OCI-LY3 (cell line): ENCODE results near the gene IQCE.

Experiments
- H2AFZ ChIP-seq: fragments of 200-600, 300-600 bp; shearing (Covaris generic); 2 replicates; pipeline ENCODE4 v1.6.0; 2014; ENCODE audit warnings: antibody characterized with exemption, low read depth, low read length
- H3K27ac ChIP-seq: fragments of 200-600, 300-600 bp; sonication (generic); 2 replicates; pipeline ENCODE4 v1.5.1; 2014; ENCODE audit warnings: mild to moderate bottlenecking, low read length, moderate library complexity, mixed read lengths
- H3K27me3 ChIP-seq: fragments of 200-600, 300-600 bp; sonication (generic); 2 replicates; pipeline ENCODE4 v1.6.1; 2014; ENCODE audit warnings: low read depth, low read length, mixed read lengths
- H3K36me3 ChIP-seq: fragments of 200-600, 300-600 bp; sonication (generic); replicated peaks from 2 replicates; pipeline ENCODE3; 2014; ENCODE audit warnings: low read depth, low read length, mixed read lengths
- H3K4me1 ChIP-seq: fragments of 300-600, 200-600 bp; sonication (generic); 2 replicates; pipeline ENCODE4 v1.6.1; 2014; ENCODE audit warnings: low read length, mixed read lengths
- H3K4me2 ChIP-seq: fragments of 200-600, 300-600 bp; sonication (generic); 2 replicates; pipeline ENCODE4 v1.6.1; 2014; ENCODE audit warnings: low read length, mixed read lengths
- H3K4me3 ChIP-seq: fragments of 300-600, 200-600 bp; sonication (generic); 2 replicates; pipeline ENCODE4 v1.5.1; 2014; ENCODE audit warnings: antibody characterized with exemption, mild to moderate bottlenecking, low read length, moderate library complexity
- H3K79me2 ChIP-seq: fragments of 300-600, 200-600 bp; shearing (Covaris generic); 2 replicates; pipeline ENCODE4 v1.6.1; 2014; ENCODE audit warnings: mild to moderate bottlenecking, low read length, mixed read lengths
- H3K9ac ChIP-seq: fragments of 300-600, 200-600 bp; shearing (Covaris generic); 2 replicates; pipeline ENCODE4 v1.6.0; 2014; ENCODE audit warnings: mild to moderate bottlenecking, low read length, moderate library complexity
- H3K9me3 ChIP-seq: fragments of 200-600, 300-600 bp; shearing (Covaris generic); 2 replicates; pipeline ENCODE4 v1.6.1; 2014; ENCODE audit warnings: low read length, mixed read lengths; ENCODE audit not compliant: insufficient read depth
- H4K20me1 ChIP-seq: fragments of 200-600, 300-600 bp; sonication (generic); 2 replicates; pipeline ENCODE4 v1.6.1; 2016; ENCODE audit warnings: low read length, mixed read lengths; ENCODE audit not compliant: insufficient read depth
- CTCF ChIP-seq: fragments of 200-600, 300-600 bp; sonication (generic); IDR thresholded peaks from 2 replicates; pipeline ENCODE4 v1.5.1; 2014; ENCODE audit warnings: antibody characterized with exemption, low read length, low read depth
- EZH2phosphoT487 ChIP-seq: fragments of 200-600 bp; shearing (Covaris generic); IDR thresholded peaks from 2 replicates; pipeline ENCODE4 v1.6.1; 2018; ENCODE audit warnings: antibody characterized with exemption, mixed run types, low read depth

Gene IQCE

GRCh38 chr7:2513702-2514101 is 45.1 kb upstream of the IQCE start:
- Histone ChIP-seq H2AFZ (no peak overlapping the region), H3K36me3 (no peaks in the 10 kb centered on the region), H3K9me3 (no peaks in the 10 kb centered on the region), H3K4me1 (peaks cover 59% of the 10 kb centered on the region), H4K20me1 (no peaks in the 10 kb centered on the region), H3K27ac (no peak overlapping the region), H3K27me3 (0 out of 2 replicates have a peak, but pooled peaks cover under 1% of the 10 kb centered on the region), H3K9ac (no peak overlapping the region), H3K79me2 (no peaks in the 10 kb centered on the region), H3K4me3 (no peak overlapping the region), H3K4me2 (no peak overlapping the region)
- TF ChIP-seq EZH2phosphoT487 (no peak), CTCF (no peak)

- Histone ChIP-seq H3K9me3 (no peaks in the 10 kb centered on the region), H3K4me2 (no peak overlapping the region), H3K79me2 (peaks cover under 1% of the 10 kb centered on the region; the same call in 1 of the 2 replicates), H3K9ac (no peak overlapping the region), H3K4me3 (no peak overlapping the region), H3K4me1 (peaks cover 52% of the 10 kb centered on the region), H3K27ac (no peak overlapping the region), H2AFZ (no peak overlapping the region), H3K27me3 (no peaks in the 10 kb centered on the region), H4K20me1 (no peaks in the 10 kb centered on the region), H3K36me3 (no peaks in the 10 kb centered on the region)
- TF ChIP-seq EZH2phosphoT487 (no peak), CTCF (no peak)
Observed at GRCh38 chr7:2514473-2515423, 44.0 kb upstream of the IQCE start.

DNA sequence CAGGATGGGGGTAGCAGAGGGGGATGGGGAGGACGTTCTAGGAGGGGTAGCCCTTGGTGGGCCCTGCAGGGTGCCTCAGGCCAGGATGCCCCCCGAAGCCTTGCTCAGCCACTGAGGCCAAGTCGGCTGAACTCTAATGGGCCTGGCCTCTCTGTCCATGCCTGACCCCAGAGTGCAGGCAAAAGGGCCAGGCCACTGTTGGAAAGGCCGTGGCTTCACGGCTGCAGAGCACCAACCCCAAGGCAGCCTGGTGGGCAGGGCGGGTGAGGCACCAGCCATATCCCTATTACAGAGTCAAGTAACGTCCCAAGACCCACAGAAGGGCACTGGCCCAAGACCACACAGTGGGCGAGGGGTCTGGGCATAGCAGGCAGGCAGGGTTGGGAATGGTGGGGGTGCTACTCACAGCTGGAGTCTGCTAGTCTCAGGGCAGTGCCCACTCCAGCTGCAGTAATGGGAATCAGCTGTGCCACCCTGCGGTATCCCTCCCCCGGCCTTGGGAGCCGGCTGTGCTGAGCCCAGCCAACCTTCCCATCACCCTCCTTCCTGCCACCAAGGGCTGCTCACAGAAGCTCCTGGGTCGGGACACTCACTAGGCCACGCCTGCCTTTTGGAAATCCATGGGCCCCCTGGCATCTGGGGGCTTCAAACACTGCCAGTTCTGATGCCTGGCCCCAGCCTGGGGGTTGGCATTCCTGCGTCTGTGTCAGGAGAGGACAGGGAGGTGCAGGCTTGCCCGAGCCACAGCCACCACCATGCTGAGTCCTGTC is 43.2 kb upstream of the IQCE start:
- H3K27me3 ChIP-seq: no peaks in the 10 kb centered on the region
- H3K4me3 ChIP-seq: no peak overlapping the region
- H3K79me2 ChIP-seq: peaks cover 10% of the 10 kb centered on the region
- TF ChIP-seq CTCF: no peak
- no peak for TF ChIP-seq EZH2phosphoT487
- H3K27ac ChIP-seq: no peak overlapping the region
- H4K20me1 ChIP-seq: peaks cover 5% of the 10 kb centered on the region; the same call in 1 of the 2 replicates
- H3K4me2 ChIP-seq: no peak overlapping the region
- H3K36me3 ChIP-seq: no peaks in the 10 kb centered on the region
- no peak overlapping the region for H3K9ac ChIP-seq
- peaks cover 43% of the 10 kb centered on the region for H3K4me1 ChIP-seq
- no peaks in the 10 kb centered on the region for H3K9me3 ChIP-seq
- no peak overlapping the region for H2AFZ ChIP-seq

DNA sequence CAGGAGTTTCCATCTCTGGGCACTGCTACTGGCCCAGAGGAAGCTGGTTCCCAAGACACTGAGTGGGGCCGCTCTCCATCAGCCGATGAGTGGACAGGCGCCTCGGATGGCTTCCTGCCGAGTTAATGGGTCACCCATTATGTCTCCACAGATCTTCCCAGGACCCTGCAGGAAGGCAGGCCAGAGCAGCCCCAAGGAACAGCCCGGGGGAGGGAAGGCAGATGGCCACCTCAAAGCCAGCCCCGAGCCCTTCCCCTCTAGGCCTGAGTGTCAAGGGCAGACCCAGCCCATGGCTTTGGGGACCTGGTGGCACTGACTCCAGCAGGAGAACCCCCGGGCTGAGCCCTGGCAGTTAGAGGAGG is 42.6 kb upstream of the IQCE start:
- H3K4me3 ChIP-seq: no peak overlapping the region
- no peaks in the 10 kb centered on the region for H3K9me3 ChIP-seq
- peaks cover 37% of the 10 kb centered on the region for H3K4me1 ChIP-seq
- H3K4me2 ChIP-seq: no peak overlapping the region
- H4K20me1 ChIP-seq: peaks cover 8% of the 10 kb centered on the region; the same call in 1 of the 2 replicates
- H3K27me3 ChIP-seq: no peaks in the 10 kb centered on the region
- peaks cover 15% of the 10 kb centered on the region for H3K79me2 ChIP-seq
- H3K9ac ChIP-seq: no peak overlapping the region
- no peak overlapping the region for H3K27ac ChIP-seq
- no peak overlapping the region for H2AFZ ChIP-seq
- no peaks in the 10 kb centered on the region for H3K36me3 ChIP-seq
- TF ChIP-seq CTCF (no peak), EZH2phosphoT487 (no peak)
